Fibroblast of mammary gland (primary cell): ENCODE data around the gene HAAO.

Source experiments
- DNase-seq: peaks from one replicate; pipeline ENCODE4 v3.0.0-alpha.2; 2010; ENCODE audit warnings: low read depth
- H3K4me3 ChIP-seq: 2 replicates; pipeline ENCODE4 v1.5.1; 2011; ENCODE audit warnings: low read depth, mild to moderate bottlenecking, low read length, moderate library complexity; ENCODE audit not compliant: control insufficient read depth
- CTCF ChIP-seq: conservative IDR thresholded peaks from 2 replicates; pipeline ENCODE4 v1.5.1; 2011; ENCODE audit warnings: low read depth, low read length, inconsistent platforms; ENCODE audit not compliant: control insufficient read depth, insufficient read depth

The HAAO gene

GRCh38 chr2:42769583-42770287, 22.6 kb downstream of the HAAO start:
- no peak overlapping the region for H3K4me3 ChIP-seq
- TF ChIP-seq CTCF, result no peak
- no peak for DNase-seq

- DNase-seq, result no peak
- H3K4me3 ChIP-seq, result no peak overlapping the region
- TF ChIP-seq CTCF, result no peak
Measured at GRCh38 chr2:42768706-42769256, 23.6 kb downstream of the HAAO start.

DNA sequence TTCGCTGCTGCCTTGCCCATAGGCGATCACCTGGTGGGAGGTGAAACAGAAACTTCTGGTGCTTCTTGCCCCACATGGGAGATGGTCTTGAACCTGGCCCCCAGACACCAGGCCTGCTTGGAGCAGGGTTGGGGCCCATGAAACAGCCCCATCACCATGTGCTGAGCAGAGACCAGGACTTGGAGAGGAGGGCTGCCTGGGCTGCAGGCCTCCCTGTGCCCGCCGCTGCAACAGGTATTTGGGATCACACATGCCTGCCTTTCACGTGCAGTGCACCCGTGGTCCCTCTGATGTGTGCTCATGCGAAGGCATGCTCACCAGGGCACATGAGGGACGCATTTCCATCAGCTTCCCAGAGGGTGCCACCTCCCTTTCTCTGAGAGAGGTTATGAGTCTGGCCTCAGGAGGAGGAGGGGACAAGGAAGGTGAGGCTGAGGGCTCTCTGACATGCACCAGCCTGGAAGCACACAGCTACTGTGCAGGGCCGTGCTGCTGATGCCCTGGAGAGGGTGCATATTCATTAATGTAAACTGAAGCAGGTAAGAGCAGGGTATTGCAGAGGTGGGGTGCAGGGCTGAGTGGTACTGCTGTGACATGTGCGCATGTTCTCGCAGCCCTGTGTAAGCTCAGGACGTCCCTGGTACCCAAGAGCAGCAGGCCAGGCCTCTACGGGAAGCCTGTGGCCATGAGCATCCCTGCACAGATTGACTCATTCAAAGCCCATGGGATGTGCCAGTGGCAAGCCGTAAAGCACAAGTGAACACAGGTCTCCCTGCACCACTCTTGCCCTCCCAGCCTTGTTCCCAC, 24.3 kb downstream of the HAAO start:
- TF ChIP-seq CTCF, result no peak
- no peak overlapping the region for H3K4me3 ChIP-seq
- no peak for DNase-seq

DNA sequence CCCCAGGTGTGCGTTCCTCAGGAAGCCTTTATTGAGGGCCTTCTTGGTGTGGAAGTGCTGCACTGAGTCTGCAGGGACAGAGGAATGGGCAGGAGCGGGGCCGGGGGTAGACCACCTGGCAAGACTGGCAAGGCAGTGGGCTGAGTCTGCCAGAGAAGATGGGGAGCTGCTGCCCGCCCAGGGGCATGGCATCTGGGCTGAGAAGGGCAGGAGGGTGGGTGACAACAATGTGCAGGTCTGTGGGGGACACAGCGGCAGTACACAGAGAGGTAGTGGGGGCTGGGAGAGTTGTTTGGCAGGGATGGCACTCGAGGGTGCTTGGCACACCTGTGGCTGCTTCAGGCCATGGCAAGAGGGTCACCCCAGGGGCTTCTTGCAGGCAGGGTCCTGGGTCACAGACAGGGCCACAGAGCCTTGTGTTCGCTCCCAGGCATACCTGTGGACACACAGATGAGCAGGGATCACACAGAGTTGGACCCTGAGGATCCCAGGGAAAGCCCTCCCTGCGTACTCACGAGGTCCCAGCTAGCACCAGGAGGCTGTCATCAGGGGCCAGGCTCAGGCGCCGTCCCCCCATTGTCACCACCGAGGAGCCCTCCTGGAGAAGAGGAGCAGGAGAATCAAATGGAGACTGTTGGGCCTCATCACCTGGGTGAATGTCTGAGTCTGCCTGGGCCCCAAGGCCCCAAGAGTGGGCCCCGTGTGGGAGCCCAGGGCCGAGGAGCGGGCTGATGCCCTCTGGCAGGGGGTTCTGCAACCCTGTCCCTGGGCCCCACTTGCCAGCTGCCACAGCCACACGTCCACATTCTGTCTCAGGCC, 25.1 kb downstream of the HAAO start:
- H3K4me3 ChIP-seq, result no peak overlapping the region
- no peak for DNase-seq
- TF ChIP-seq CTCF, result no peak

DNA sequence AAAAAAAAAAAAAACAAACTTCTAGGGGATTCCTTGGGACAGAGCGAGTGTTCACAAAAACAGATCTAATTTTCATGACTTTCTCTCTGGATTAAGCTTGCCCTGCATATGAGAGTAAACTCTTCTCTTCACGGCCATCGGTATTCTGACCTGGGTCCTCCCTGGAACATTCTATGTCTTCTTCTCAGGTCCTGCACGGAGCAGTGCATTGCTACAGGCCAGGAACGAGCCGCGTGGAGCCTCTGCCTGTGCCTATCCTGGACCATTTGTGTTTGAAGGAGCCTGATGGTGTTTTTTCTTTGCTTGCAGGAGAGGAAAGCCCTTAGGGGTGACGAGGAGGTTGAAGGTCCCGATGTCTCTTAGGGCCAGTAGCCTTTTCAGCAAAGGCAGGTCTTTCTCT, 26.7 kb downstream of the HAAO start:
- H3K4me3 ChIP-seq, result no peak overlapping the region
- DNase-seq, result no peak
- TF ChIP-seq CTCF, result no peak

- H3K4me3 ChIP-seq, result no peak overlapping the region
- no peak for TF ChIP-seq CTCF
- DNase-seq, result no peak
Measured at GRCh38 chr2:42764901-42765300, 27.5 kb downstream of the HAAO start.
